Stimulated activated naive CD8-positive, alpha-beta T cell treated with anti-CD3 and anti-CD28 coated beads, Interleukin-15, Interleukin-2, amounts not matched to agents 100 ng/mL and 50 ng/mL, for 24 hours (primary cell): ENCODE measurements around the gene ZBTB7B.

Experiments used
- H3K27ac Mint-ChIP-seq: one replicate; pipeline ENCODE4 v1.8.0; 2021; ENCODE audit warnings: mild to moderate bottlenecking, mixed read lengths
- H3K27me3 Mint-ChIP-seq: one replicate; pipeline ENCODE4 v1.8.0; 2021; ENCODE audit warnings: mixed read lengths
- H3K36me3 Mint-ChIP-seq: one replicate; pipeline ENCODE4 v1.8.0; 2021; ENCODE audit warnings: low read depth, mixed read lengths
- H3K4me1 Mint-ChIP-seq: one replicate; pipeline ENCODE4 v1.8.0; 2021; ENCODE audit warnings: low read depth, mixed read lengths
- H3K4me3 Mint-ChIP-seq: one replicate; pipeline ENCODE4 v1.8.0; 2021; ENCODE audit warnings: mild to moderate bottlenecking, mixed read lengths
- H3K9me3 Mint-ChIP-seq: one replicate; pipeline ENCODE4 v1.8.0; 2021; ENCODE audit warnings: mixed read lengths

The ZBTB7B gene

DNA sequence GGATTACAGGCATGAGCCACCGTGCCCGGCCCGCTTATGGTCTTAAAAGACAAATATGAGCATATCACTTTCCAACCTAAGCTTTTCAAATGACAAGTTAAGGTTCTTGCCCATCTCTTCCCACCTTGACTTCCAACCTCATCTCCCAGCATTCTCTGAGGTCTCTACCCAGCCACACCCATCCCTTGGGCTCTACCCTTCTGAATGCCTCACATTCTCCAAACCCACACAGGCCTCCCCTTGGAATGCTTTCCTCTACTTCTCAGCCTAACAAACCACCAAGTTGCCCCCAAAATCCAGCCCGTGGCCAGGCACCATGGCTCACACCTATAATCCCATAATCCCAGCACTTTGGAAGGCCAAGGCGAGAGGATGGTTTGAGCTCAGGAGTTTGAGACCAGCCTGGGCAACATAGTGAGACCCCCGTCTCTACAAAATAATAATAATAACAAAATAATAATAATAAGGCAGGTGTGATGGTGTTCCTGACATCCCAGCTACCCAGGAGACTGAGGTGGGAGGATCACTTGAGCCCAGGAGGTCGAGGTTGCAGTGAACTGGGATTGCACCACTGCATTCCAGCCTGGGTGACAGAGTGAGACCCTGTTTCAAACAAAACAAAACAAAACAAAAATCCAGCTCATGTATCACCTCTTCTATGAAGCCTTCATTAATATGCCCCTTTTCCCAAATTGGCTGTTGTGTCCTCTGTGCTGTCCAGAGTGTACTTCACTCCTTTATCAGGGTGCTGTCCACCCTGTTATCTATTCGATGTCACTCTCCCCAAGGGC, 19.7 kb downstream of the ZBTB7B start:
- Mint-ChIP-seq H3K4me1 (peaks cover 16% of the 10 kb centered on the region), H3K27ac (no peak overlapping the region), H3K4me3 (no peak overlapping the region), H3K36me3 (no peaks in the 10 kb centered on the region), H3K27me3 (no peaks in the 10 kb centered on the region), H3K9me3 (no peaks in the 10 kb centered on the region)

DNA sequence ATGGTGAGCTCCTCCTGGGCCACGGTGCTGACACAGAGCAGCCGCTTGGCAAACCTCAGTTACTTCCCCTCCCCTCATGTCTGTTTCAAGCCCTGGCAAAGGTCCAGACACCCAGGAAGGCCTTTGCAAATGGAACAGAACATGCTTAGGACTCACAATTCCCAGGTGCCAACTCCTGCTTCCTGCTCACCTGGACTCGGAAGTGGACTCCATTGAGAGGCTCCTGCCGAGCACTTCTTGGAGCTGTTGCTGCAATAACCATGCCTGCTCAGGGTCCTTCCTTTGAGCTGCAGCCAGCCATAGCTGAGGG, 20.3 kb downstream of the ZBTB7B start:
- Mint-ChIP-seq H3K36me3 (no peaks in the 10 kb centered on the region), H3K9me3 (no peaks in the 10 kb centered on the region), H3K4me3 (no peak overlapping the region), H3K4me1 (peaks cover 11% of the 10 kb centered on the region), H3K27ac (no peak overlapping the region), H3K27me3 (no peaks in the 10 kb centered on the region)

DNA sequence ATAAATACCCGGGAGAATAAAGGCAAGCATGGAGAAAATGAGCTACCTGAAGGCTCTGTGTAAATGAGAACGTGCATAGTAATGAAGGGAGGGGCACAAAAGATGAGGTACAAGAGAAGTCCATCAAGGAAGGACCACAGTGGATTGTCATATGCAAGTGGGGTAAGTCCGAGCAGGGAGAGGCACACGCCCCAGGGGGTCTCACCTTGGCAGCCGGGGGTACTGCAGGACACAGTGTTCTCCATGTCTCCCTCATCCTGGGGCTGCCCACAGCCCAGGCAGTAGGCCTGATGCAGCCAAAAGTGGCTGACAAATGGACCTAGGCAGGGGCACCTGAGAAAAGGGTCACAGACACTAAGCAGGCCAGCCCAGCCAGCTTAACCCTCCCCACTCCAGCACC, 21.0 kb downstream of the ZBTB7B start:
- H3K9me3 Mint-ChIP-seq, result no peaks in the 10 kb centered on the region
- H3K4me3 Mint-ChIP-seq, result no peak overlapping the region
- no peaks in the 10 kb centered on the region for H3K36me3 Mint-ChIP-seq
- H3K27ac Mint-ChIP-seq, result no peak overlapping the region
- H3K27me3 Mint-ChIP-seq, result no peaks in the 10 kb centered on the region
- H3K4me1 Mint-ChIP-seq, result peaks cover 9% of the 10 kb centered on the region

DNA sequence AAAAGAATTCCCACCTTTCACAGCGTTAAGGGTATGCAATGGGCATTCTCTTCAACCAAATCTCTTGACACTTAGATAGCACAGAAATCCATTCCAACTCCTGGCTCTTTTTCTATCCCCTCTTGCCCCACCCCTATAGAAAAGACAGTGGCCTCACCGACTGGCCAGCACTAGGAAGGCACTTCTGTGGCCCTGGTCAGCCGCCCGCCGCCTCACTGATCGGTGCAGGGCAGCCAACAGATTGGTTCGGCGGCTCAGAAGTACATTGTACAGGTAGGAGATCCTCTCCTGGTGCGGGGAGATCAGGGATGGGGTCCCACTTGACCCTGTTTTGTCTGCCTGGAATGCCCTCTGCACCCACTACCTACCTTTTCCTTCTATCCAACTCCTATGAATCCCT, 21.7 kb downstream of the ZBTB7B start:
- Mint-ChIP-seq H3K36me3 (no peaks in the 10 kb centered on the region), H3K4me1 (peaks cover 9% of the 10 kb centered on the region), H3K27me3 (no peaks in the 10 kb centered on the region), H3K4me3 (no peak overlapping the region), H3K9me3 (no peaks in the 10 kb centered on the region), H3K27ac (no peak overlapping the region)

DNA sequence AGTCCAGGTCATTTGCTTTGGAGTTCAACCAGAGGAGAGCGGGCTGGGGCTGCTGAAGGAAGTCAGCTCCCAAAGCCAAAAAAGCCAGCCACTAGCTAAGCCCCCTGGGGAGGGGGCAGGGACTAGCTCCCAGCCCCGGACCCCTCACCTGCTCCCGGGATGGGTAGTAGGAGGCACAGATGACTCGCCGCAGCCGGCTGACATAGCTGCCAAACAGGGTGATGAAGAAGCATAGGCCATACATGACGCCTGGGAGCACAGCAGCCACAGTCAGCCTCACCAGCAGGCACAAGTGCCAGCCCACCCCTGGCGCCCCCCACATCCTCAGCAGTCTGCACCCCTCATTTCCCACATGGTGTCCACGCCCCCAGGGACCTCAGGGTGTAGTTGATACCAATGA, 23.6 kb downstream of the ZBTB7B start:
- H3K4me1 Mint-ChIP-seq, result no peaks in the 10 kb centered on the region
- H3K36me3 Mint-ChIP-seq, result no peaks in the 10 kb centered on the region
- H3K9me3 Mint-ChIP-seq, result no peaks in the 10 kb centered on the region
- no peak overlapping the region for H3K4me3 Mint-ChIP-seq
- no peak overlapping the region for H3K27ac Mint-ChIP-seq
- no peaks in the 10 kb centered on the region for H3K27me3 Mint-ChIP-seq

DNA sequence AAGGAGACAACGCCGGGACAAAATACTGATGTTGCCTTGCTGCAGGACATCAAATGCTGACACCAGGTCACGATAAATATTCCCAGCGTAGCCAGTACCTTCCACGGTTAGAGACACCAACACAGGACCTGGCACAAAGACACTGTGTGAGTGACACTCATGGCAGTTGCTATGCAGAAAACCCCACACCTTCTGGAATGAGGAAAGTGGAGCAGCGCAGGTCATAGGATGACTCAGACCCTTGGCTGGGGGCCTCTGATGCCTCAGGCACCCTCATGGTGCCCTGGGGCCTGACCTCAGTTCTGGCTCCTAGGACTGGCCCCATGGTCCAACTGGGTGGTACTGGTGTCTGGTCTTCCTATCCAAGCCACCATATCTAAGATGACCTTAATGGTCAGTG, 24.0 kb downstream of the ZBTB7B start:
- Mint-ChIP-seq H3K4me1 (no peaks in the 10 kb centered on the region), H3K4me3 (no peak overlapping the region), H3K36me3 (no peaks in the 10 kb centered on the region), H3K27me3 (no peaks in the 10 kb centered on the region), H3K9me3 (no peaks in the 10 kb centered on the region), H3K27ac (no peak overlapping the region)

DNA sequence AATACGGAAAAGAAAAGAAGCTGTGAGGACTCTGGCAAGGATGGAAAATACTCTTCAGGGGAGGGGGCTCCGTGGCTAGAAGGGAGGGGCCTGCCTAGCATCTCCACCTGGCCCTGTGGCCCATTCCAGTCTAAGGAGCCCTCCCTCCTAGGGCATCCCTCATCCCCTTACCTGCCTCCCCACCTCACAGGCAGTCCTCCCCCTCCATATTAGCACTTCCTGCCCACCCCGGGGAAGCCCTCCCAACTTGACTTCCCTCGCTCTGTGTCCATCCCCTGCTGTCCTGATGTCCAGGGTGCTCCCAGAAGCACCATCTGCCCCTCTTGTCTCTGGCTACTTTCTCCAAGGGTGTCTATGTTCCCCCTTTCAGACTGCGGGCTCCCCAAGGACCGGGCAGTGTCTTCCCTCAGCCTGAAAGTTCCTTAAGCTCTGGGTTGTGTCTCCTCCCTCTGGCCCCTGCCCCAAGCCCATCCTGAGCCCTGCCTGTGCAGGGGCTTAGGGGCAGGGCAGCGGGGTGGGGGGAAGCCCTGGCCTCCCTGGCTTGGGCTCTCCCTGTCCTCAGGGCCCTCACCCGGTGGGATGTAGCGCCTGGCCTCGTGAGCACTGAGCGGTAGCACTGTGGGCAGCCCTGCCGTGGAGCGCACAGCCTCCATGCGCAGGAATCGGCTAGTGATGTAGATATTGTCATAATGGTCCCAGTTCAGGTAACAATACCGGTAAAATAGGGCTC, 27.1 kb downstream of the ZBTB7B start:
- no peak overlapping the region for H3K27ac Mint-ChIP-seq
- no peaks in the 10 kb centered on the region for H3K27me3 Mint-ChIP-seq
- no peaks in the 10 kb centered on the region for H3K4me1 Mint-ChIP-seq
- H3K4me3 Mint-ChIP-seq, result no peak overlapping the region
- H3K36me3 Mint-ChIP-seq, result no peaks in the 10 kb centered on the region
- no peaks in the 10 kb centered on the region for H3K9me3 Mint-ChIP-seq

DNA sequence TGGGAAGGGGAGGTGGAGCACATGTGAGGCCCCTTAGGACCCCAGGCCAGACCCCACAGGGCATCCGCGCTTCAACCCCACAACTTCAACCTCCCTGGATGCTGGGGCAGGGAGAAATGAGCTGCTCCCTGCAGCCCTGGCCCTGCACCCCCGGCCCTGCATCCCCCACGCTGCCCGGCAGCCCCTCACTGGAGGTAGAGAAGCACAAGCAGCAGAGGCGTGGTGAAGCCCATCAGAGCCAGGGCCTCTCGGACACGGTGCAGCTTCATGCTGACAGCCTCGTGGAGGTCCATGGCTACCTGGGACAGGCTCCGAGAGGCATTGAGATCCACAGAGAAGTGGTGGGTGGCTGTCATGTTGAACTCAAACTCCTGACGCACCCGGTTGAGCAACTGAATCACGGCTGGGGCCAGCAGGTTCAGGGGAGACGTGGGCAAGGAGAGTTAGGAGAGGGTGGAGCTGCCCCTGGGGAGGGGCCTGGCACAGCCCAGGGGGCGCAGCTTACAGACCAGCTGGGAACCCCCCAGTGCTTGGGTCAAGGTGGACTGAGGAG, 27.7 kb downstream of the ZBTB7B start:
- Mint-ChIP-seq H3K9me3 (no peaks in the 10 kb centered on the region), H3K4me3 (no peak overlapping the region), H3K4me1 (no peaks in the 10 kb centered on the region), H3K36me3 (no peaks in the 10 kb centered on the region), H3K27ac (no peak overlapping the region), H3K27me3 (no peaks in the 10 kb centered on the region)

DNA sequence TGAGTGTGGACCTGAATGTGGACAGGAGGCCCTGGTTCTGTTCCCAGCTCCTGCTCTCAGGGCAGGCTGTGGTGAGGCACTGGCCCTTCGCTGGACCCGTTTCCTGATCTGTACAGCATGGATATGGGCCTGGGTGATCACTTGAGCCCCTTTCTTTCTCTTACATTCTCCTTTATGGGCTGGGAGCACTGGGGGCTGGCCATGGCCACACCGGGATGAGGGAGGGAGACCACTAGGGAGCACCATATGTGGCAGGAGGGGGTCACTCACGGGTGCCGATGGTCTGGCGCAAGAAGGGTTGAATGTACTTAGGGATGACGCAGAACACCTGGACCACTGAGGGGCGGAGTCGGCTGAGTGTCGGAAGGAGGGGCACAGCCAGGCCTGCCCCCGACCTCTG, 28.3 kb downstream of the ZBTB7B start:
- Mint-ChIP-seq H3K4me1 (no peaks in the 10 kb centered on the region), H3K9me3 (no peaks in the 10 kb centered on the region), H3K27ac (no peak overlapping the region), H3K27me3 (no peaks in the 10 kb centered on the region), H3K4me3 (no peak overlapping the region), H3K36me3 (no peaks in the 10 kb centered on the region)

DNA sequence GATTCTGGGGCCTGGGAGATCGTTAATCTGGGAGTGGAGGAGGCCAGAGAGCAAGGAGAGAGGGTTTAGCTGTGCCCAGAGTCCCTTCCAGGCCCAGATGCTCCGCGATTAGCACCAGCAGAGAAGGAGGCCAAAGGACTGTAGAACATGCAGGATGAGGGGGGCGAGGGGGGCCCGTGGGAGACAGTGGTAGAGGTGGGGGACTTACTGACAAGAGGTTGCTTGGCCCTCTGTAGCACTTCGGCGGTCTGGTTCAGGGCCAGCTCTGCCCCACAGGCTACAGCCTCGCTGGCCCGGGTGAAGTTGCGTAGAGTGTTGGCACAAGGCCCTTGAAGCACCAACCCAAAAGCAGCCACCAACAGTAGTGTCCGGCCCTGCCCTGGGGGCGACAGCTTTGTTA, 30.3 kb downstream of the ZBTB7B start:
- Mint-ChIP-seq H3K4me3 (no peak overlapping the region), H3K36me3 (no peaks in the 10 kb centered on the region), H3K4me1 (no peaks in the 10 kb centered on the region), H3K27me3 (no peaks in the 10 kb centered on the region), H3K27ac (no peak overlapping the region), H3K9me3 (no peaks in the 10 kb centered on the region)

DNA sequence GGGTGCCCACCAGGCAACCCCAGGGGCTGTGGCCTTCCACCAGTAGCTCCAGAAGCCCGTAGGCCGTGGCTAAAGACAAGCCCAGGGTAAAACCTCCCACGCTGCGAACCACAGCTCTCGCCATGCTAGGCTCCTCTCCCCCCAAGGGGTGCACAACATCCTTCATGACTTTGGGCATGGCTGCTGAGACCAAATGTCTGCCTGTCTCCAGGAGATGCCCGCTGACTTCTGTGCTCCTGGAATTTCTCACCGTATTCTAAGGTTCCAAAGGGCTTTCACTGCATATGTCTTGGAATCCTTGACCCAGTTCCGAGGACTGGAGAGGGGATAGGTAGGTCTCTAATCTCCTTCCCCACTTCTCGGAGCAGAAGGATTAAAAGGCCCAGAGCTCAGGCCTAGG, 30.9 kb downstream of the ZBTB7B start, which contains the start of the genes DCST1 and DCST2:
Gene DCST1, plus strand, starts transcription at position 301 of the 400 bp plus-strand sequence. CDS start 213 bp downstream, outside the sequence.
Gene DCST2, minus strand, starts transcription at position 258 of the 400 bp plus-strand sequence. Its CDS starts 80 bp downstream, at position 178.
- Mint-ChIP-seq H3K4me3 (no peak within 1 kb of the TSS), H3K4me1 (no peaks in the 10 kb centered on the region), H3K27ac (no peak within 1 kb of the TSS), H3K9me3 (no peaks in the 10 kb centered on the region), H3K27me3 (no peaks in the 10 kb centered on the region), H3K36me3 (no peaks in the 10 kb centered on the region)

DNA sequence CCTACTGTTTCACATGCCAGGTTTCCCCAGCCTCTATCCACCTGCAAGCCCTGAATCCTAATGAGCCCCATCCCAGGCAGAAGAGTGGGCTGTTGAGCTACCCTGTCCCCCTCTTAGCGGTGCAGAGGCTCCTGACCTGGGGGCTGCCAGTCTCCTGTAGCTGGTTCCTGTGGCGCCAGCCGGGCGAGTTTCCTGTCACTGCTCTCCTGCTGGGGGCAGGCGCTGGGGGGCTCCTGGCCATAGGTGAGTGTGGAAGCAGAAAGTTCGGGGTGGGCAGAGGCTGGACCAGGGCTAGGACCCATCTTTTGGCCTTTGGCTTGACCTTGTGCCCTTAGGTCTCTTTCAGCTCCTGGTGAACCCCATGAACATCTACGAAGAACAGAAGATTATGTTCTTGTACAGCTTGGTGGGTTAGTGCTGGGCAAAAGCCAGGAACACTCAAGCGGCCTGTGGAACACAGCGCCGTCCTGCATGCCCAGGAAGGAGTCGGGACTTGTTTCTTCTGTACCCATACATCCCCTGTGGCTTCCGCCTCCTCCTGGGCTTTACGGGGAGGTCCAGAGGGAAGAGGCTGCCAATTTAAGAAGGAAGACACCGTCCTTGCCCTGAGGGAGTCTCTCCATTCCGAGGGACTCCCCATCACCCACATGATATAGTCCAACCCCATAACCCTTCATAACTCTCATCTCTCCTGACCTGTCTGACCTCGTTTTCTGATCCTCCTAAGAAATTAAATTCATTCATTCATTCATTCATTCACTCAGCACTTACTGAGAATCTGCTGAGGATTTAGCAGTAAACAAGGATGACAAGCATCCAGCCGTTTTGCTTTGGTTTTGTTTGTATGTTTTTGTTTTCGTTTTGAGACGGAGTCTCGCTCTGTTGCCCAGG, 32.0 kb downstream of the ZBTB7B start:
- no peak overlapping the region for H3K4me3 Mint-ChIP-seq
- H3K4me1 Mint-ChIP-seq, result no peaks in the 10 kb centered on the region
- peaks cover 5% of the 10 kb centered on the region for H3K27me3 Mint-ChIP-seq
- no peak overlapping the region for H3K27ac Mint-ChIP-seq
- no peaks in the 10 kb centered on the region for H3K36me3 Mint-ChIP-seq
- no peaks in the 10 kb centered on the region for H3K9me3 Mint-ChIP-seq

DNA sequence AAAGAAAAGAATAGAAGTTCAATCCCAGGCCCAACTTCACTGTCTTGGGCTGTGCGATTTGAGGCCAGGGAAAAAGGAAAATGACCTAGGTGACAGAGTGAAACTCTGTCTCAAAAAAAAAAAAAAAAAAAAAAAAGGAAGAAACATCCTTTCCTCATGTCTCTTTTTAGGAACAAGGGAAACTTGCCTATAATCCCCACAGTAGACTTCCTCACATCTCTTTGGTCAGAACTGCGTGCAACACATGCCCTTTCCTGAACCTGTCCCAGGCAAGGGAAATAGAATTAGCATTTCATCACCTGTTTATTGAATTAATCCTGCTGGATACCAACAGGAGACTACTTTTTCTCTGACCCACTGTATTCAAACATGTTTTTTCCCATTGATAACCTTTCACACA, 33.3 kb downstream of the ZBTB7B start:
- H3K4me3 Mint-ChIP-seq, result no peak overlapping the region
- no peaks in the 10 kb centered on the region for H3K4me1 Mint-ChIP-seq
- no peaks in the 10 kb centered on the region for H3K9me3 Mint-ChIP-seq
- H3K36me3 Mint-ChIP-seq, result no peaks in the 10 kb centered on the region
- no peak overlapping the region for H3K27ac Mint-ChIP-seq
- H3K27me3 Mint-ChIP-seq, result peaks cover 5% of the 10 kb centered on the region

DNA sequence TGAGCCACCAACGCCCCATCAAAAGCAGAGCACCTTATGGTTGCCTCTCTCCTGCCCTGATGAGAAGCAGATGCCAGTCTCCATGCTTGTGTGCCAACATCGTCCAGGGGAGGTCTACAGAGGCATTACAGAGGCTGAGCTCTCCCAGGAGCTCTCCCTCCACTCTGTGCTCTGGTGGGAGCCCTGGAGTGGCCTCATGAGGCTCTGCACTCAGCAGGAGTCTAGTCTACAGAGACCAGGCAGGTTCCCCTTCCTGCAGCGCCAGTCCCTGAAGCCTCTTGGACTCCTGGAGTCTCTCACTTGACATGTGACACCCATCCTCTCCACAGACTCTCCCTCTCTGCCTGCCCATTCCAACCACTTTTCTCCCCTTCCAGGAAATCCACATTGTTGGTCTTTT, 34.4 kb downstream of the ZBTB7B start:
- Mint-ChIP-seq H3K9me3 (no peaks in the 10 kb centered on the region), H3K27me3 (peaks cover 5% of the 10 kb centered on the region), H3K4me3 (no peak overlapping the region), H3K4me1 (no peaks in the 10 kb centered on the region), H3K36me3 (no peaks in the 10 kb centered on the region), H3K27ac (no peak overlapping the region)
